ENCODE results near the gene PPP2R2C. TPM values are rescaled to one million over a fixed set of nuclear protein-coding genes. Genes with fewer than 3 reads are reported as not detected.

PPP2R2C gene
- polyA plus RNA-seq, 1 of the 3 experiments (the other 2 are of a cell fraction): 0.21 TPM

- Histone ChIP-seq H3K79me2 (ENCODE audit: insufficient read depth) (no peaks in the 10 kb centered on the region), H3K9ac (no peak overlapping the region), H3K4me2 (no peak overlapping the region), H3K4me1 (ENCODE audit: control insufficient read depth in 1 of 2, insufficient read depth in 2 of 2, low read depth in 1 of 2, low read length in 1 of 2) (peaks cover 0 to 41% of the 10 kb centered on the region in 2 experiments; a peak in 1 of 4 replicates), H2AFZ (ENCODE audit: low read depth) (no peak overlapping the region), H3K9me3 (no peaks in the 10 kb centered on the region), H3K27me3 (ENCODE audit: insufficient read depth) (no peaks in the 10 kb centered on the region), H4K20me1 (ENCODE audit: insufficient read depth) (no peaks in the 10 kb centered on the region), H3K9me2 (no peaks in the 10 kb centered on the region), H3K27ac (ENCODE audit: low read depth in 2 of 2, low read length in 1 of 2) (no peak overlapping the region), H3K36me3 (replicated peaks in 1 of 2; ENCODE audit: control insufficient read depth in 1 of 2, insufficient read depth in 2 of 2, low read length in 1 of 2) (no peaks in the 10 kb centered on the region), H3F3A (replicated peaks; ENCODE audit: insufficient read depth) (no peaks in the 10 kb centered on the region), H3K4me3 (ENCODE audit: low read depth in 2 of 2, low read length in 1 of 2) (no peak overlapping the region)
- TF ChIP-seq RCOR1 (IDR thresholded peaks at IDR 0.05; ENCODE audit: low read length) (no peak), FOSL2 (IDR thresholded peaks at IDR 0.05; ENCODE audit: borderline replicate concordance, low read depth) (no peak), NRF1 (IDR thresholded peaks at IDR 0.05; ENCODE audit: low read depth, low read length) (no peak), USF2 (IDR thresholded peaks at IDR 0.05; ENCODE audit: borderline replicate concordance, low read depth, low read length) (no peak), MXI1 (IDR thresholded peaks at IDR 0.05; ENCODE audit: low read depth, low read length) (no peak), EZH2phosphoT487 (IDR thresholded peaks at IDR 0.05; ENCODE audit: borderline replicate concordance, low read depth) (no peak), GABPA (IDR thresholded peaks at IDR 0.05; ENCODE audit: low read depth) (no peak), MEF2A (IDR thresholded peaks at IDR 0.05; ENCODE audit: borderline replicate concordance, low read depth) (no peak), CTCF (IDR thresholded peaks at IDR 0.05) (no peak), PBX3 (IDR thresholded peaks at IDR 0.05) (no peak), RFX5 (IDR thresholded peaks at IDR 0.05; ENCODE audit: low read length) (no peak), USF1 (IDR thresholded peaks at IDR 0.05; ENCODE audit: borderline replicate concordance, low read depth) (no peak), TCF12 (IDR thresholded peaks at IDR 0.05) (no peak), RXRA (IDR thresholded peaks at IDR 0.05; ENCODE audit: borderline replicate concordance, low read depth) (no peak), IRF3 (IDR thresholded peaks at IDR 0.05; ENCODE audit: low read depth, low read length) (no peak), SIN3A (IDR thresholded peaks at IDR 0.05; ENCODE audit: borderline replicate concordance, low read depth, low read length) (no peak), MAX (IDR thresholded peaks at IDR 0.05; ENCODE audit: low read depth) (no peak)
- 29% methylated on average over 6 of the region's 6 CpGs for WGBS (ENCODE audit: low lambda C conversion rate)
- no peak for DNase-seq
- ChIA-PET POLR2A (no interaction called here), CTCF (interaction anchor here (1.2 kb wide), 1 partner anchor 25 kb away, joined by 4 read pairs; no protein-coding TSS in a partner anchor)
Measured at GRCh38 chr4:6444582-6444981, 27.8 kb downstream of the PPP2R2C start.

Measured in SK-N-SH (cell line).